OCI-LY7 (cell line): Measurements from ENCODE around the gene NEMF. TPM values are rescaled to one million over a fixed set of nuclear protein-coding genes. Genes with fewer than 3 reads are reported as not detected.
"Not testable (repeated sequence)": the region's sequence is repeated elsewhere in the genome, so short reads cannot be mapped to it uniquely, and the experiment has no call there.

Experiments used
- BruUV-seq: library from RNA; stranded (reverse); fragments of 400-500 nt; replicated peaks from 2 replicates; lab custom pipeline; 2021; lab: Mats Ljungman, UMichigan
- CTCF ChIA-PET: fragments of 300-600 bp; sonication (Branson Sonifier 250); formaldehyde crosslinking; loops from one replicate; lab custom pipeline; 2022; ENCODE audit warnings: antibody characterized with exemption; ENCODE audit not compliant: unreplicated experiment; lab: Charles Lee
- POLR2A ChIA-PET: fragments of 300-600 bp; sonication (Branson Sonifier 250); formaldehyde crosslinking; loops from one replicate; lab custom pipeline; 2022; ENCODE audit warnings: antibody characterized with exemption; lab: Charles Lee
- DNase-seq: peaks from one replicate; pipeline ENCODE4 v3.0.0-alpha.2; 2015; ENCODE audit warnings: low spot score
- H2AFZ ChIP-seq: fragments of 200-600 bp; sonication (generic), shearing (Covaris generic); 2 replicates; pipeline ENCODE4 v1.6.1; 2014; ENCODE audit warnings: mild to moderate bottlenecking, antibody characterized with exemption, low read length, moderate library complexity
- H3K27ac ChIP-seq: fragments of 200-600 bp; sonication (generic); 2 replicates; pipeline ENCODE4 v1.5.1; 2014; ENCODE audit warnings: mixed run types, low read depth, mild to moderate bottlenecking, moderate library complexity, low read length, inconsistent platforms; ENCODE audit not compliant: poor library complexity, severe bottlenecking
- H3K36me3 ChIP-seq: fragments of 200-600 bp; sonication (generic); 2 replicates; pipeline ENCODE4 v1.6.1; 2014; ENCODE audit warnings: mild to moderate bottlenecking, antibody characterized with exemption, low read length, moderate library complexity, mixed read lengths; ENCODE audit not compliant: insufficient read depth
- H3K4me1 ChIP-seq: fragments of 200-600 bp; sonication (generic); 2 replicates; pipeline ENCODE4 v1.5.1; 2014; ENCODE audit warnings: mild to moderate bottlenecking, low read length; ENCODE audit not compliant: insufficient read depth, poor library complexity, severe bottlenecking
- H3K4me2 ChIP-seq: fragments of 200-600 bp; sonication (generic); 2 replicates; pipeline ENCODE4 v1.6.1; 2014; ENCODE audit warnings: mild to moderate bottlenecking, low read length
- H3K4me3 ChIP-seq: fragments of 200-600 bp; sonication (generic); 2 replicates; pipeline ENCODE4 v1.5.1; 2014; ENCODE audit warnings: mild to moderate bottlenecking, low read depth, low read length; ENCODE audit not compliant: poor library complexity, severe bottlenecking
- H3K79me2 ChIP-seq: fragments of 200-600 bp; sonication (generic); 2 replicates; pipeline ENCODE4 v1.6.1; 2016; ENCODE audit warnings: low read depth, mild to moderate bottlenecking, low read length, moderate library complexity, mixed read lengths; ENCODE audit not compliant: insufficient read depth
- H3K9me2 ChIP-seq: fragments of 200-600 bp; sonication (generic); 2 replicates; pipeline ENCODE4 v1.6.1; 2016; ENCODE audit warnings: mild to moderate bottlenecking, low read length, mixed read lengths; ENCODE audit not compliant: insufficient read depth
- H3K9me3 ChIP-seq: fragments of 200-600 bp; sonication (generic); 2 replicates; pipeline ENCODE4 v1.6.1; 2014; ENCODE audit warnings: mild to moderate bottlenecking, mixed run types, low read length, mixed read lengths
- H4K20me1 ChIP-seq: fragments of 200-600 bp; sonication (generic); 2 replicates; pipeline ENCODE4 v1.6.1; 2014; ENCODE audit warnings: mild to moderate bottlenecking, antibody characterized with exemption, low read length, moderate library complexity, mixed read lengths; ENCODE audit not compliant: insufficient read depth
- EZH2phosphoT487 ChIP-seq: fragments of 200-600 bp; sonication (generic); IDR thresholded peaks from 2 replicates; pipeline ENCODE4 v1.6.1; 2018; ENCODE audit warnings: low read depth, borderline replicate concordance, mild to moderate bottlenecking, mixed run types, antibody characterized with exemption, low read length, moderate library complexity, mixed read lengths
- intact Hi-C: fragments of 100-400 bp; cut with micrococcal nuclease; formaldehyde crosslinking; loops from one replicate; pipeline ENCODE4 v1.10.0; 2022; ENCODE audit not compliant: unreplicated experiment
- total RNA-seq, 2 experiments: library from RNA; depleted of rRNA in 1 of 2; stranded (reverse); fragments of >200 nt in 1 of 2; shearing (Covaris generic) in 1 of 2; gene quantifications; 2 replicates each; pipeline ENCODE4 v1.2.3, GENCODE V29; 2014 to 2022
- TF ChIP-seq, protein P1 (sequence below): fragments of 200-600 bp; sonication (generic); conservative IDR thresholded peaks from 2 replicates; pipeline ENCODE4 v1.5.1; 2014; ENCODE audit warnings: mild to moderate bottlenecking, antibody characterized with exemption, low read length, moderate library complexity, mixed read lengths

Gene NEMF
- total RNA-seq, 2 experiments from 2014 or later: 63.2 to 79.4 TPM

DNA sequence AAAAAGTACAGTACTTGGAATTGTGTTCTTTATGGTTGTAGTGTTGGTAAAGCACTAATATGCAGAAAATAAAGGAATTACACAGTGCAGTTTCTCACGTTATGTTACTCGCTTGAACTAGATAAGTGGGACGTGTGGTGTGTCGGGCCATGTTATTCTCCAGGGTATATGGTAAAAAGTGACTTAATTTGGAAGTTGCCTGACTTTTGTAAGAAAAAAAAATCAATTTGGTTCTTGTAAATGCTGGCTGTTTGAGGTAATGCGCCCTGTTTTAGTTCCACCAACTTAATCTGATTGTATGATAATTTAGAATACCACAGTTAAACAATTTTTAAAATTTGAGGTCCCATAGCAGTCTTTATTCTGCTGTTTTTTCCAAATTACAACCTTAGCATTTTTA is 44.4 kb upstream of the NEMF start:
- POLR2A ChIA-PET: interaction anchor here (1.0 to 1.1 kb wide), 3 partner anchors 9 to 103 kb away, joined by 3 to 4 read pairs (median 4); no protein-coding TSS in a partner anchor
- peaks cover 61% of the 10 kb centered on the region for H3K36me3 ChIP-seq
- H3K4me2 ChIP-seq: peak overlapping the region; percentile 81
- H3K79me2 ChIP-seq: peaks cover 77% of the 10 kb centered on the region
- no peak for DNase-seq
- H4K20me1 ChIP-seq: peaks cover 47% of the 10 kb centered on the region
- H3K4me1 ChIP-seq: peaks cover 30% of the 10 kb centered on the region
- intact Hi-C loops: no loop called here
- no peaks in the 10 kb centered on the region for H3K9me3 ChIP-seq
- CTCF ChIA-PET: no interaction called here
- H2AFZ ChIP-seq: no peak overlapping the region
- H3K9me2 ChIP-seq: no peaks in the 10 kb centered on the region
- H3K4me3 ChIP-seq: peak overlapping the region; percentile 98
- BruUV-seq: no TSS peak
- no peak for TF ChIP-seq EZH2phosphoT487
- TF ChIP-seq, protein P1, sequence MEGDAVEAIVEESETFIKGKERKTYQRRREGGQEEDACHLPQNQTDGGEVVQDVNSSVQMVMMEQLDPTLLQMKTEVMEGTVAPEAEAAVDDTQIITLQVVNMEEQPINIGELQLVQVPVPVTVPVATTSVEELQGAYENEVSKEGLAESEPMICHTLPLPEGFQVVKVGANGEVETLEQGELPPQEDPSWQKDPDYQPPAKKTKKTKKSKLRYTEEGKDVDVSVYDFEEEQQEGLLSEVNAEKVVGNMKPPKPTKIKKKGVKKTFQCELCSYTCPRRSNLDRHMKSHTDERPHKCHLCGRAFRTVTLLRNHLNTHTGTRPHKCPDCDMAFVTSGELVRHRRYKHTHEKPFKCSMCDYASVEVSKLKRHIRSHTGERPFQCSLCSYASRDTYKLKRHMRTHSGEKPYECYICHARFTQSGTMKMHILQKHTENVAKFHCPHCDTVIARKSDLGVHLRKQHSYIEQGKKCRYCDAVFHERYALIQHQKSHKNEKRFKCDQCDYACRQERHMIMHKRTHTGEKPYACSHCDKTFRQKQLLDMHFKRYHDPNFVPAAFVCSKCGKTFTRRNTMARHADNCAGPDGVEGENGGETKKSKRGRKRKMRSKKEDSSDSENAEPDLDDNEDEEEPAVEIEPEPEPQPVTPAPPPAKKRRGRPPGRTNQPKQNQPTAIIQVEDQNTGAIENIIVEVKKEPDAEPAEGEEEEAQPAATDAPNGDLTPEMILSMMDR: no peak
- no peak overlapping the region for H3K27ac ChIP-seq

DNA sequence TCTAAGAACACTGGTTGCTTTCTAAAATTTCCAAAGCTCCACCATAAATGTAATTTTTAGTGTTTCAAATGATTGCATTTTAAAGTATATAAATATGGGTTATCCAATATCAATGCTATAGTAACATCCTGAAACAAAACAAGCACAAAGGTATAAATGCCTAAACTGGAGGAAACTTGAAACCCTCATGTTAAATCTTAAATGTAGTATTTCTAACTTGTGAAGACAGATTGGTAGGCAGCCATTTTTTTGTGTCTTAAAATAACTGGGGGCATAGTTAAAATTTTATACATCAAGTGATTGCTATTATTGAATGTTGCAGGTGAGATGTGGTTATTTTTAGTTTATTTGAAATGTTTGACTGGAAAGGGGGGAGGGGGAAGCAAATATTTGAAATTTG is 43.7 kb upstream of the NEMF start:
- Histone ChIP-seq H3K4me2 (peak overlapping the region; percentile 81), H4K20me1 (peaks cover 47% of the 10 kb centered on the region), H3K4me1 (peaks cover 37% of the 10 kb centered on the region), H3K36me3 (peaks cover 61% of the 10 kb centered on the region), H3K4me3 (peak overlapping the region; percentile 98), H3K79me2 (peaks cover 84% of the 10 kb centered on the region)
- CTCF ChIA-PET, BruUV-seq, H2AFZ ChIP-seq, H3K9me2 ChIP-seq, intact Hi-C loops, H3K9me3 ChIP-seq, H3K27ac ChIP-seq, DNase-seq: not testable (repeated sequence)
- POLR2A ChIA-PET: interaction anchor here (0.7 to 1.5 kb wide), 5 partner anchors 9 to 106 kb away, joined by 3 to 10 read pairs (median 4); no protein-coding TSS in a partner anchor

DNA sequence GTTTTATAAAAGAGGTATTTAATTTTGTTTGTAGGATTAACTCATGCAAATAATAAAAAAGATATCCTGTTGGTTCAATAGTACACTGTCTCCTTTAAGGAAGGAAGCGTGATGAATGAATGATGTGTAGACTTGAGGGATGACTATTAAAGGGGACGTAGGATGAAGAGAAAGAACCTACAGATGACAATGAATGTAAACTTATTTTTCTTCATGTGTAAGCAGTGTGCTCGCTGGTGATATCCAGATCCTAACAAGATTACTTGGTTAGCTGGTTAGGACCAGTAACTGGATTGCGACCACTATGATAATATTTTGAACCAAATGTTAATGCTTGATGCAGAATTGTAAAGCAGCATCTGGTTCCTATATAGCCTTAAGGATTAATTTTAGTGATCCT is 42.9 kb upstream of the NEMF start:
- peaks cover 47% of the 10 kb centered on the region for H4K20me1 ChIP-seq
- no peaks in the 10 kb centered on the region for H3K9me2 ChIP-seq
- intact Hi-C loops: no loop called here
- peak overlapping the region; percentile 98 for H3K4me3 ChIP-seq
- H3K9me3 ChIP-seq: no peaks in the 10 kb centered on the region
- POLR2A ChIA-PET: interaction anchor here (0.7 to 1.5 kb wide), 5 partner anchors 10 to 106 kb away, joined by 3 to 10 read pairs (median 3); no protein-coding TSS in a partner anchor
- no peak overlapping the region for H3K27ac ChIP-seq
- H3K4me2 ChIP-seq: peak overlapping the region; percentile 81
- no peak overlapping the region for H2AFZ ChIP-seq
- no TSS peak for BruUV-seq
- peaks cover 84% of the 10 kb centered on the region for H3K79me2 ChIP-seq
- H3K4me1 ChIP-seq: peaks cover 45% of the 10 kb centered on the region
- no peak for TF ChIP-seq EZH2phosphoT487
- TF ChIP-seq, protein P1: no peak
- CTCF ChIA-PET: no interaction called here
- peaks cover 61% of the 10 kb centered on the region for H3K36me3 ChIP-seq
- DNase-seq: peak; percentile 34

DNA sequence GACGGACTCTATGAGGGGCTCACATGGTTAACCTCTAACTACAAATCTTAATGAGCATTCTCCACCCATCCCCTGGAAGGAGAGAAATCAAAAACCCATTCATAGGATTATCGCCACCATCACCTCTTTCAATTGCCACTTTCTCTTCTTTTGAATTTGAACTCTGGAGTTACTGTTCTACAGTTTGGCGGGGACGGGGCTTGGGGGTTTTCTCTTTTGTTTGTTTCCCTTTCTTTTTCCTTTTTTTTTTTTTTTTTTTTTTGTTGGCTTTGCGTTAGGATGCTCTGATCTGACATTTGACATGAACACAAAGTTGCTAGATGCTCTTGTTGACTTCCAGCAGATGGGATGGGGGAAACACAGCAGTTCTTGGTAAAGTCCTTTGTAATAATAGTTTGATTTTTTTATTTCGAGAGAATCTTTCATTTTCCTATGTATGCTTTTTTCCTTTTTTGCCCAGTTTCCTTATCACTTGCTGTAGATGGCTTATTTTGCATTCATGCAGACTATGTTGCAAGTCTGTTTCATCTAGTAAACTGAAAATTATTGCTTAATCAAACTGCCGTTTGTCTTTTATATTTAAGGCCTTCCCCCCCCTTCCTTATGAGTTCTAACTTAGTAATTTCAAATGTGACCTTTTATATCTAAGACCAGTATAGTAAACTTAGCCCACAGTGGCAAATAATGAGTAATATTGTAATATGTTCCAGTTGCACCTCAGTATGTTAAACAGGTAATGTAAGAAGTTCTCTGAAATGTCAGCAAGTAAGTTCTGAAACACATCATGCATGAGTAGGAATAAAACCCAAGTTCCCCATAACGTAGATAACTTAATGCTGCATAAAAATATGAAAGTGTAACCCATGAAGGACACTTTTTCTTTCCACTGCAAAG is 41.9 kb upstream of the NEMF start:
- POLR2A ChIA-PET: interaction anchor here (0.7 to 0.8 kb wide), 2 partner anchors 13 to 67 kb away, joined by 3 read pairs; no protein-coding TSS in a partner anchor
- Histone ChIP-seq H3K4me3 (peak overlapping the region; percentile 98), H3K4me1 (peaks cover 43% of the 10 kb centered on the region), H3K27ac (peak overlapping the region; percentile 91), H4K20me1 (peaks cover 47% of the 10 kb centered on the region), H3K79me2 (peaks cover 77% of the 10 kb centered on the region), H3K4me2 (peak overlapping the region; percentile 81), H3K36me3 (peaks cover 61% of the 10 kb centered on the region)
- DNase-seq, H2AFZ ChIP-seq, H3K9me3 ChIP-seq, CTCF ChIA-PET, intact Hi-C loops, H3K9me2 ChIP-seq: not testable (repeated sequence)
- TSS peak; percentile 58 for BruUV-seq
